Calu3 (cell line): ENCODE results near the gene MACF1. TPM values are rescaled to one million over a fixed set of nuclear protein-coding genes. Genes with fewer than 3 reads are reported as not detected.
A peak's percentile ranks its signal among the peaks of the same experiment; 100 is the strongest.

Experiments
- BruUV-seq: library from RNA; stranded (reverse); fragments of 400-500 nt; replicated peaks from 2 replicates; lab custom pipeline; 2021; lab: Mats Ljungman, UMichigan
- CTCF ChIA-PET: fragments of 300-600 bp; sonication (Branson Sonifier 250); formaldehyde crosslinking; loops from one replicate; lab custom pipeline; 2022; ENCODE audit warnings: antibody characterized with exemption; lab: Charles Lee
- DNase-seq: peaks from one replicate; pipeline ENCODE4 v3.0.0; 2022
- H3K27ac Mint-ChIP-seq: one replicate; pipeline ENCODE4 v1.8.0; 2022; ENCODE audit warnings: mixed read lengths; ENCODE audit not compliant: unreplicated experiment
- H3K27me3 Mint-ChIP-seq: one replicate; pipeline ENCODE4 v1.8.0; 2022; ENCODE audit warnings: mixed read lengths; ENCODE audit not compliant: unreplicated experiment
- H3K36me3 Mint-ChIP-seq: one replicate; pipeline ENCODE4 v1.8.0; 2022; ENCODE audit warnings: mild to moderate bottlenecking, moderate library complexity, mixed read lengths; ENCODE audit not compliant: insufficient read depth, unreplicated experiment
- H3K4me1 Mint-ChIP-seq: one replicate; pipeline ENCODE4 v1.8.0; 2022; ENCODE audit warnings: mild to moderate bottlenecking, low read depth, mixed read lengths; ENCODE audit not compliant: unreplicated experiment
- H3K4me3 Mint-ChIP-seq: one replicate; pipeline ENCODE4 v1.8.0; 2022; ENCODE audit warnings: mild to moderate bottlenecking, low read depth, moderate library complexity, mixed read lengths; ENCODE audit not compliant: unreplicated experiment
- H3K9me3 Mint-ChIP-seq: one replicate; pipeline ENCODE4 v1.8.0; 2022; ENCODE audit warnings: low read depth, mixed read lengths; ENCODE audit not compliant: unreplicated experiment
- CTCF ChIP-seq: fragments of 200-600 bp; IDR thresholded peaks from one replicate; pipeline ENCODE4 v1.8.0; 2022; ENCODE audit warnings: antibody characterized with exemption; ENCODE audit not compliant: unreplicated experiment
- intact Hi-C: fragments of 100-400 bp; cut with micrococcal nuclease; formaldehyde crosslinking; loops from one replicate; pipeline ENCODE4 v1.10.0; 2022; ENCODE audit not compliant: unreplicated experiment
- total RNA-seq: library from RNA; stranded (reverse); gene quantifications from 2 replicates; pipeline ENCODE4 v1.2.3, GENCODE V29; 2022

Gene MACF1
- total RNA-seq, 1 experiment from 2014 or later, result 705 TPM

- no peak for TF ChIP-seq CTCF
- CTCF ChIA-PET, result interaction anchor here (2.9 kb wide), 1 partner anchor 13 kb away, joined by 30 read pairs; no protein-coding TSS in a partner anchor
- BruUV-seq, result no TSS peak
- Mint-ChIP-seq H3K4me1 (peaks cover 84% of the 10 kb centered on the region), H3K27ac (peak overlapping the region; percentile 94), H3K36me3 (peaks cover 38% of the 10 kb centered on the region), H3K9me3 (no peaks in the 10 kb centered on the region), H3K27me3 (no peaks in the 10 kb centered on the region), H3K4me3 (no peak overlapping the region)
- intact Hi-C loops, result loop anchor here (10.0 kb wide), 1 partner anchor 1383 kb away; the partner anchor contains the start of gene UTP11
- no peak for DNase-seq
These were observed 193.0 kb downstream of the MACF1 start for GRCh38 chr1:39397487-39397886.

DNA sequence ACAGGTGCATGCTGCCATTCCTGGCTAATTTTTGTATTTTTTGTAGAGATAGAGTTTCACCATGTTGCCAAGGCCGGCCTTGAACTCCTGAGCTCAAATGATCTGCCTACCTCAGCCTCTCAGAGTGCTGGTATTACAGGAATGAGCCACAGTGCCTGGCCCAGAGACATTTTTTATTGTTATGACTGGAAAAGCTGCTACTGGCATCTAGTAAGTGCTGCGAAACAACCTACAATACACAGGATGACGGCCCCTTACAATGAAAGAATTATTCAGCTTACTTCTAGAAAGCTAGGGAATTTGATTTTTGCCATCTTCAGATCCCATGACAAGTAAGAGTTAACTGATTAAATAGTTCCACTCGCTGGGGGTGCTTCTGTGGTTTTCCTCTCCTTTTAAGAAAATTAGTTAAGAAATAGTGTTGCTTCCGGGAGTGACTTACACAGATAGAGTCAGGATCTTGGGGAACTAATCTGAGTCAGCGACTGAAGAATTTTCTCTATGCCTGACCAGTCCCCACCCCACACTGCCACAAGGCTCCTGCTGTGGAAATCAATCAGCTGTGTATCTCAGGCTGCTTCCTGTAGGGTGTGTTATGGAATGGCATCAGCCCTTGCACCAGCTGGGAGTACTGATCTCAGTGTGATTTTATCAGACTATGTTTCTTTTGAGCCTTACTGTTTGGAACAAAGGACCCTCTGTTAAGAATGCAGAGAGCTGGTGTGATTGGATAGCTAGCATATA lies 194.0 kb downstream of the MACF1 start:
- intact Hi-C loops, result loop anchor here (1.0 to 10.0 kb wide), 3 partner anchors 9 to 1384 kb away; partner anchors contain the start of gene UTP11
- Mint-ChIP-seq H3K4me3 (peak overlapping the region; percentile 40), H3K27ac (peak overlapping the region; percentile 94), H3K4me1 (peaks cover 81% of the 10 kb centered on the region), H3K36me3 (peaks cover 37% of the 10 kb centered on the region), H3K9me3 (peaks cover 3% of the 10 kb centered on the region), H3K27me3 (no peaks in the 10 kb centered on the region)
- TF ChIP-seq CTCF, result no peak
- no TSS peak for BruUV-seq
- CTCF ChIA-PET, result interaction anchor here (0.6 to 2.9 kb wide), 6 partner anchors 9 to 300 kb away, joined by 3 to 30 read pairs (median 6); no protein-coding TSS in a partner anchor
- peak; percentile 91 for DNase-seq

DNA sequence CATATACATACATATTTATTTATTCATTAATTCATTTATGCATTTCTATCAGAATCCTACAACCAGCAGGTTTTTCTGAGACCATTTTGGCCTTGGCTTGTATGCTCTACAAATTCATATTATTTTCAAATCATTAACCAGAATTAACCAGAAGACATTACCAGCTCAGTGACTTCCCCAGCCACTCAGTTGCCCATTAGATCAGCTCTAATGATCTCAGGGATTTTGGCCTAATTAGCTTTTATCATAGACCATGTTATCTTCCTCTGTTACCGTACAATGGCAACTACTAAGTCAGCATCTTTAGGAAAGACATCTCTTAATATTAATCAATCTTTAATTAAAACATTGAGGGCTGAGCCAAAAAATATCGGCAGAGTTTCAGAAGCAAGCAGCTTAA lies 196.6 kb downstream of the MACF1 start:
- no peak for DNase-seq
- CTCF ChIA-PET, result interaction anchor here (0.7 to 1.4 kb wide), 4 partner anchors 10 to 268 kb away, joined by 4 to 8 read pairs (median 4); no protein-coding TSS in a partner anchor
- Mint-ChIP-seq H3K9me3 (peaks cover 3% of the 10 kb centered on the region), H3K27ac (peak overlapping the region; percentile 25), H3K36me3 (peaks cover 26% of the 10 kb centered on the region), H3K4me1 (peaks cover 73% of the 10 kb centered on the region), H3K27me3 (no peaks in the 10 kb centered on the region), H3K4me3 (no peak overlapping the region)
- BruUV-seq, result no TSS peak
- intact Hi-C loops, result no loop called here
- TF ChIP-seq CTCF, result no peak

DNA sequence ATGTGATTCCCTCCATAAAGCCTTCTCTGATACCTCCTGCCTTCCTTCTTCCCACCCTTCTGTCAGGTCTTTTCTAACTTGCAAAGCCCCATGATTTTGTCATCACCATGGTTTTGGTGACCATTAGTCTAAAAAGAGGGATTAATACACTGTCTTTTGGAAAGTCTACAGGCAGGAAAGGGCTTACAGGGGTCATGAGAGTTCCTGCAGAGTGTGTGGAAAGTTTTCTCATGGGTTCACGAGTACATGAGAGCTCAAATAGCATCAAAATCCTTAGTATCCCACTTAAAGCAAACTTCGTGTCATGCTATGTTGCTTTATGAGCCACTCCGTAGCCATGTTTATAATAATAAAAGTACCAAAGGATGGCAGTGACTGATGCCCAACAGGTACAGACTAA lies 200.4 kb downstream of the MACF1 start:
- CTCF ChIA-PET, result no interaction called here
- no peak for DNase-seq
- Mint-ChIP-seq H3K9me3 (peaks cover 3% of the 10 kb centered on the region), H3K27ac (peak overlapping the region; percentile 93), H3K27me3 (no peaks in the 10 kb centered on the region), H3K4me3 (peak overlapping the region; percentile 33), H3K36me3 (peaks cover 35% of the 10 kb centered on the region), H3K4me1 (peaks cover 58% of the 10 kb centered on the region)
- no TSS peak for BruUV-seq
- intact Hi-C loops, result no loop called here
- TF ChIP-seq CTCF, result no peak
